Endothelial cell of umbilical vein (primary cell): ENCODE data around the gene SCO2.
A peak's percentile ranks its signal among the peaks of the same experiment; 100 is the strongest.

Source experiments
- CTCF ChIP-seq, 2 donors: IDR thresholded peaks; 1 replicate in 1 of 2; 2 replicates in 1 of 2; pipeline ENCODE4 v1.5.1; 2011; ENCODE audit warnings: low read length in 2 of 2, mild to moderate bottlenecking in 2 of 2, moderate library complexity in 2 of 2, control low read depth in 1 of 2, inconsistent platforms in 1 of 2, low read depth in 1 of 2; ENCODE audit not compliant: insufficient read depth in 1 of 2; ENCODE audit errors: extremely low read depth in 1 of 2
- EZH2 ChIP-seq: IDR thresholded peaks from 2 replicates; pipeline ENCODE4 v1.6.1; 2012; ENCODE audit warnings: borderline replicate concordance, low read depth, mild to moderate bottlenecking, moderate library complexity, low read length, inconsistent platforms; ENCODE audit not compliant: severe bottlenecking
- JUN ChIP-seq: IDR thresholded peaks from 2 replicates; pipeline ENCODE4 v1.6.1; 2011; ENCODE audit warnings: borderline replicate concordance, low read depth; ENCODE audit not compliant: insufficient read length, insufficient read depth
- MAX ChIP-seq: IDR thresholded peaks from 2 replicates; pipeline ENCODE4 v1.6.1; 2011; ENCODE audit not compliant: insufficient read depth, insufficient read length
- MYC ChIP-seq: IDR thresholded peaks from one replicate; pipeline ENCODE4 v1.6.1; 2011; ENCODE audit warnings: mild to moderate bottlenecking, low read depth, low read length
- POLR2A ChIP-seq: IDR thresholded peaks from 2 replicates; pipeline ENCODE4 v1.6.1; 2012; ENCODE audit warnings: low read depth, mild to moderate bottlenecking, control low read depth, low read length
- POLR2AphosphoS5 ChIP-seq: IDR thresholded peaks from 2 replicates; pipeline ENCODE4 v1.6.1; 2012; ENCODE audit warnings: low read depth, mild to moderate bottlenecking, control low read depth, low read length, moderate library complexity; ENCODE audit not compliant: insufficient read depth

GRCh38 chr22:50548040-50548920, 22.9 kb upstream of the SCO2 start:
- TF ChIP-seq CTCF (IDR thresholded peaks at IDR 0.05; ENCODE audit: extremely low read depth in 1 of 2, insufficient read depth in 1 of 2, low read depth in 1 of 2, low read length in 2 of 2) (no peak), MAX (no peak), POLR2AphosphoS5 (no peak), MYC (no peak), POLR2A (no peak), EZH2 (peak; percentile 78), JUN (no peak)
